Neural cell (in vitro differentiated cells): ENCODE data around the gene MAML2. TPM values are rescaled to one million over a fixed set of nuclear protein-coding genes. Genes with fewer than 3 reads are reported as not detected.

Experiments
- H2AFZ ChIP-seq: fragments of 200-600, 300-800 bp; sonication (generic), shearing (Covaris generic); 2 replicates; pipeline ENCODE4 v1.6.0; 2014; ENCODE audit warnings: low read depth, mild to moderate bottlenecking, antibody characterized with exemption, low read length, moderate library complexity
- H3F3A ChIP-seq: fragments of 200-600 bp; shearing (Covaris generic); 2 replicates; pipeline ENCODE4 v1.6.1; 2016; ENCODE audit warnings: mild to moderate bottlenecking, moderate library complexity, mixed read lengths, antibody characterized with exemption, low read length; ENCODE audit not compliant: insufficient read depth, poor library complexity, severe bottlenecking
- H3K27ac ChIP-seq: fragments of 200-600, 300-800 bp; sonication (generic), shearing (Covaris generic); 2 replicates; pipeline ENCODE4 v1.5.1; 2014; ENCODE audit warnings: mild to moderate bottlenecking, low read length, moderate library complexity
- H3K27me3 ChIP-seq: fragments of 300-800, 200-600 bp; sonication (generic), shearing (Covaris generic); 2 replicates; pipeline ENCODE4 v1.6.0; 2014; ENCODE audit warnings: mild to moderate bottlenecking, low read depth, low read length, moderate library complexity; ENCODE audit not compliant: insufficient read depth
- H3K36me3 ChIP-seq: fragments of 300-800, 200-600 bp; sonication (generic), shearing (Covaris generic); 2 replicates; pipeline ENCODE4 v1.5.1; 2014; ENCODE audit warnings: mild to moderate bottlenecking, antibody characterized with exemption, low read length, moderate library complexity; ENCODE audit not compliant: insufficient read depth
- H3K4me2 ChIP-seq: fragments of 300-800, 200-600 bp; sonication (generic), shearing (Covaris generic); 2 replicates; pipeline ENCODE4 v1.6.0; 2014; ENCODE audit warnings: mild to moderate bottlenecking, low read length
- H3K4me3 ChIP-seq: fragments of 300-800, 200-600 bp; sonication (generic), shearing (Covaris generic); 2 replicates; pipeline ENCODE4 v1.5.1; 2014; ENCODE audit warnings: mild to moderate bottlenecking, low read length, moderate library complexity
- H3K79me2 ChIP-seq: fragments of 200-600 bp; shearing (Covaris generic); replicated peaks from 2 replicates; pipeline ENCODE4 v1.6.0; 2014; ENCODE audit warnings: mild to moderate bottlenecking, low read length, moderate library complexity; ENCODE audit not compliant: insufficient read depth
- H3K9ac ChIP-seq: fragments of 300-800, 200-600 bp; sonication (generic), shearing (Covaris generic); 2 replicates; pipeline ENCODE4 v1.6.1; 2016; ENCODE audit warnings: mild to moderate bottlenecking, low read length, mixed read lengths
- H3K9me2 ChIP-seq: fragments of 200-600 bp; shearing (Covaris generic); 2 replicates; pipeline ENCODE4 v1.6.1; 2016; ENCODE audit warnings: mild to moderate bottlenecking, low read length, mixed read lengths; ENCODE audit not compliant: insufficient read depth
- H3K9me3 ChIP-seq: fragments of 200-600, 300-800 bp; sonication (generic), shearing (Covaris generic); 2 replicates; pipeline ENCODE4 v1.6.1; 2016; ENCODE audit warnings: mild to moderate bottlenecking, mixed run types, low read length, moderate library complexity, mixed read lengths
- H4K20me1 ChIP-seq: fragments of 200-600 bp; shearing (Covaris generic); 2 replicates; pipeline ENCODE4 v1.6.1; 2016; ENCODE audit warnings: mild to moderate bottlenecking, mixed run types; ENCODE audit not compliant: insufficient read depth
- EP300 ChIP-seq: fragments of 450-650 bp; conservative IDR thresholded peaks from 2 replicates; pipeline ENCODE4 v1.6.1; 2014; ENCODE audit warnings: antibody characterized with exemption, mild to moderate bottlenecking, moderate library complexity; ENCODE audit not compliant: poor library complexity, severe bottlenecking
- EZH2 ChIP-seq: fragments of 200-600, 300-800 bp; shearing (Covaris generic), sonication (generic); IDR thresholded peaks from 2 replicates; pipeline ENCODE4 v1.6.1; 2014; ENCODE audit warnings: antibody characterized with exemption, low read length, borderline replicate concordance, mild to moderate bottlenecking; ENCODE audit not compliant: insufficient read depth, poor library complexity, severe bottlenecking
- MXI1 ChIP-seq: fragments of 450-650 bp; conservative IDR thresholded peaks from 2 replicates; pipeline ENCODE4 v1.6.1; 2014; ENCODE audit warnings: antibody characterized with exemption, mild to moderate bottlenecking; ENCODE audit not compliant: poor library complexity, severe bottlenecking
- POLR2AphosphoS5 ChIP-seq: IDR thresholded peaks from 2 replicates; pipeline ENCODE4 v1.6.1; 2012
- RAD21 ChIP-seq: fragments of 450-650 bp; conservative IDR thresholded peaks from 2 replicates; pipeline ENCODE4 v1.6.1; 2014; ENCODE audit warnings: antibody characterized with exemption, mild to moderate bottlenecking, moderate library complexity
- SMC3 ChIP-seq: fragments of 450-650 bp; conservative IDR thresholded peaks from 2 replicates; pipeline ENCODE4 v1.6.1; 2014; ENCODE audit warnings: antibody characterized with exemption, mild to moderate bottlenecking, moderate library complexity; ENCODE audit not compliant: poor library complexity
- TAF1 ChIP-seq: IDR thresholded peaks from 2 replicates; pipeline ENCODE4 v1.6.1; 2012; ENCODE audit warnings: low read depth
- polyA plus RNA-seq: library from polyadenylated mRNA; depleted of rRNA; stranded (reverse); fragments of >200 nt; gene quantifications from 2 replicates; pipeline ENCODE4 v1.2.3, GENCODE V29; 2014
- TF ChIP-seq, protein P1 (sequence below): fragments of 450-650 bp; IDR thresholded peaks from 2 replicates; pipeline ENCODE4 v1.5.1; 2014; ENCODE audit warnings: antibody characterized with exemption, mild to moderate bottlenecking, moderate library complexity; ENCODE audit not compliant: poor library complexity, severe bottlenecking
- TF ChIP-seq, protein P2 (sequence below): IDR thresholded peaks from 2 replicates; pipeline ENCODE4 v1.6.1; 2012; ENCODE audit warnings: borderline replicate concordance

MAML2 gene
- polyA plus RNA-seq, 1 donor from 2014 or later = 3.6 TPM

DNA sequence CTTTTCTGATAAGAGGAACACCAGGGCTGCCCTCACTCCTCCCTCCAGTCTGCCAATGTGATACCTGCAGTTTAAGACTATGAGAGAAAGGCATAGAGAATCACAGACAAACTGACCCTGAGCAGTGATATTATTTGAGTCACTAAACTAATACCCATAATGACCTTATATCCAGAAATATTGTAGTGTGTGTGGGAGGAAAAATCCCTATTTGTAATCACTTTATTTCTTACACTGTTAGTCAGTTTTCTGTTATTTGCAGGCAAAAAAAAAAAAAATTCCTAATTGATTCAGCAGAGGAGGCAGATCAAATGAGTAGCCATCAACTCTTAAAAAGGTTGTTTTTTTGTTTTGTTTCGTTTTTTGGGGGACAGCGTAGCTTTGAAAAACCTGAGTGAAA lies 82.5 kb downstream of the MAML2 start:
- H3K9ac ChIP-seq = no peak overlapping the region
- H3K4me2 ChIP-seq = no peak overlapping the region
- no peaks in the 10 kb centered on the region for H3F3A ChIP-seq
- H4K20me1 ChIP-seq = no peaks in the 10 kb centered on the region
- H3K4me3 ChIP-seq = no peak overlapping the region
- TF ChIP-seq MXI1 (no peak), POLR2AphosphoS5 (no peak), EZH2 (no peak), EP300 (no peak), RAD21 (no peak), TAF1 (no peak), SMC3 (no peak)
- TF ChIP-seq, protein P1, sequence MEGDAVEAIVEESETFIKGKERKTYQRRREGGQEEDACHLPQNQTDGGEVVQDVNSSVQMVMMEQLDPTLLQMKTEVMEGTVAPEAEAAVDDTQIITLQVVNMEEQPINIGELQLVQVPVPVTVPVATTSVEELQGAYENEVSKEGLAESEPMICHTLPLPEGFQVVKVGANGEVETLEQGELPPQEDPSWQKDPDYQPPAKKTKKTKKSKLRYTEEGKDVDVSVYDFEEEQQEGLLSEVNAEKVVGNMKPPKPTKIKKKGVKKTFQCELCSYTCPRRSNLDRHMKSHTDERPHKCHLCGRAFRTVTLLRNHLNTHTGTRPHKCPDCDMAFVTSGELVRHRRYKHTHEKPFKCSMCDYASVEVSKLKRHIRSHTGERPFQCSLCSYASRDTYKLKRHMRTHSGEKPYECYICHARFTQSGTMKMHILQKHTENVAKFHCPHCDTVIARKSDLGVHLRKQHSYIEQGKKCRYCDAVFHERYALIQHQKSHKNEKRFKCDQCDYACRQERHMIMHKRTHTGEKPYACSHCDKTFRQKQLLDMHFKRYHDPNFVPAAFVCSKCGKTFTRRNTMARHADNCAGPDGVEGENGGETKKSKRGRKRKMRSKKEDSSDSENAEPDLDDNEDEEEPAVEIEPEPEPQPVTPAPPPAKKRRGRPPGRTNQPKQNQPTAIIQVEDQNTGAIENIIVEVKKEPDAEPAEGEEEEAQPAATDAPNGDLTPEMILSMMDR = no peak
- TF ChIP-seq, protein P2, sequence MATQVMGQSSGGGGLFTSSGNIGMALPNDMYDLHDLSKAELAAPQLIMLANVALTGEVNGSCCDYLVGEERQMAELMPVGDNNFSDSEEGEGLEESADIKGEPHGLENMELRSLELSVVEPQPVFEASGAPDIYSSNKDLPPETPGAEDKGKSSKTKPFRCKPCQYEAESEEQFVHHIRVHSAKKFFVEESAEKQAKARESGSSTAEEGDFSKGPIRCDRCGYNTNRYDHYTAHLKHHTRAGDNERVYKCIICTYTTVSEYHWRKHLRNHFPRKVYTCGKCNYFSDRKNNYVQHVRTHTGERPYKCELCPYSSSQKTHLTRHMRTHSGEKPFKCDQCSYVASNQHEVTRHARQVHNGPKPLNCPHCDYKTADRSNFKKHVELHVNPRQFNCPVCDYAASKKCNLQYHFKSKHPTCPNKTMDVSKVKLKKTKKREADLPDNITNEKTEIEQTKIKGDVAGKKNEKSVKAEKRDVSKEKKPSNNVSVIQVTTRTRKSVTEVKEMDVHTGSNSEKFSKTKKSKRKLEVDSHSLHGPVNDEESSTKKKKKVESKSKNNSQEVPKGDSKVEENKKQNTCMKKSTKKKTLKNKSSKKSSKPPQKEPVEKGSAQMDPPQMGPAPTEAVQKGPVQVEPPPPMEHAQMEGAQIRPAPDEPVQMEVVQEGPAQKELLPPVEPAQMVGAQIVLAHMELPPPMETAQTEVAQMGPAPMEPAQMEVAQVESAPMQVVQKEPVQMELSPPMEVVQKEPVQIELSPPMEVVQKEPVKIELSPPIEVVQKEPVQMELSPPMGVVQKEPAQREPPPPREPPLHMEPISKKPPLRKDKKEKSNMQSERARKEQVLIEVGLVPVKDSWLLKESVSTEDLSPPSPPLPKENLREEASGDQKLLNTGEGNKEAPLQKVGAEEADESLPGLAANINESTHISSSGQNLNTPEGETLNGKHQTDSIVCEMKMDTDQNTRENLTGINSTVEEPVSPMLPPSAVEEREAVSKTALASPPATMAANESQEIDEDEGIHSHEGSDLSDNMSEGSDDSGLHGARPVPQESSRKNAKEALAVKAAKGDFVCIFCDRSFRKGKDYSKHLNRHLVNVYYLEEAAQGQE = no peak
- no peak overlapping the region for H2AFZ ChIP-seq
- H3K27ac ChIP-seq = no peak overlapping the region
- H3K9me2 ChIP-seq = no peaks in the 10 kb centered on the region
- H3K9me3 ChIP-seq = no peaks in the 10 kb centered on the region
- H3K27me3 ChIP-seq = no peaks in the 10 kb centered on the region
- no peaks in the 10 kb centered on the region for H3K79me2 ChIP-seq
- no peaks in the 10 kb centered on the region for H3K36me3 ChIP-seq

DNA sequence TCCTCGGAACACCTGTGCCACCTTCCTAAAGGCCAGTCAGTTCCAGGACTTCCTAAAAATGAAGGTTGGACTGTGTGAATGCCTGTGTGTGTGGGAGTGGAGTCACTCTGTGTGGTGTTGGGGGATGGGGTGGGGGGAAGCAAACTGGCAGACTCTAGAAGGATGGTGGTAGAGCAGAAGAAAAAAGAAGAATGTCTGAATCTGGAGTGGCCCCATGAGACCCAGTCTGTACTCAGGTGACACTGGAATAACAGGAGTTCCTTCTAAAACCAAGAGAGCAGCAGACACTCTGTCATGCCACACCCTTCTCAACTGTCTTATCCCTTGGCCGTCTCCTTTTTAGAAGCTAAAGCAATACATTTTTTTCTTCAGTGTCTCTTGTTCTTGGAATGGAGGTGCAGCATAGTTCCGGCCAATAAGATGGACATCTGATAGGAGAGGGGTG lies 82.9 kb downstream of the MAML2 start:
- H3K9me2 ChIP-seq = no peaks in the 10 kb centered on the region
- no peaks in the 10 kb centered on the region for H4K20me1 ChIP-seq
- H3K36me3 ChIP-seq = no peaks in the 10 kb centered on the region
- H3K79me2 ChIP-seq = no peaks in the 10 kb centered on the region
- H3K4me3 ChIP-seq = no peak overlapping the region
- H3K27me3 ChIP-seq = no peaks in the 10 kb centered on the region
- no peak overlapping the region for H3K9ac ChIP-seq
- H3K27ac ChIP-seq = no peak overlapping the region
- no peaks in the 10 kb centered on the region for H3F3A ChIP-seq
- no peak overlapping the region for H2AFZ ChIP-seq
- H3K4me2 ChIP-seq = no peak overlapping the region
- no peaks in the 10 kb centered on the region for H3K9me3 ChIP-seq
- TF ChIP-seq TAF1 (no peak), POLR2AphosphoS5 (no peak), EZH2 (no peak)
- TF ChIP-seq, protein P2 = no peak
- TF ChIP-seq, protein P1 = no peak
